Cerebellar cortex (tissue), 1 donor: ENCODE data around the gene LRGUK.
"Not testable (repeated sequence)": the region's sequence is repeated elsewhere in the genome, so short reads cannot be mapped to it uniquely, and the experiment has no call there.

Source experiments
- DNase-seq: peaks from one replicate; pipeline ENCODE4 v3.0.0-alpha.2; 2015; ENCODE audit warnings: low spot score

LRGUK gene

DNA sequence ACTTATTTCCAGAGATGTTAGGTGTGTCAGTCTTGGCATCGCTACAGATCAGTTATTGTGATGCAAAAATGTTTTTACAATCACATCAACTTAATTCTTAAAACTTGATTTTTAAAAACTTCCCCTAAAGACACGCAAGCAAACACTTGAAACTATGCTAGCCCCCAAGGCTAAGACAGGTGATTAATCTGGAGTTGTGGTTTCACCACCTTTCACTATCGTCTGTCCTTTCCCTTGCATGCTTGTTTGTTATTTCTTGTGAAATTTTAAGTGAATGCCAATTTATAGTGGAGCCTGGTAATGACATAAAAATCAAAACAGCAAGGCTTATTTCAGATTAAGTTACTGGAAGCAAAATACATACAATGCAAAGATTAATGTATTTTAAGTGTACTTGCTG lies 119.2 kb downstream of the LRGUK start:
- peak; percentile 50 for DNase-seq

GRCh38 chr7:134246761-134247160 lies 119.6 kb downstream of the LRGUK start:
- DNase-seq: peak; percentile 76

DNA sequence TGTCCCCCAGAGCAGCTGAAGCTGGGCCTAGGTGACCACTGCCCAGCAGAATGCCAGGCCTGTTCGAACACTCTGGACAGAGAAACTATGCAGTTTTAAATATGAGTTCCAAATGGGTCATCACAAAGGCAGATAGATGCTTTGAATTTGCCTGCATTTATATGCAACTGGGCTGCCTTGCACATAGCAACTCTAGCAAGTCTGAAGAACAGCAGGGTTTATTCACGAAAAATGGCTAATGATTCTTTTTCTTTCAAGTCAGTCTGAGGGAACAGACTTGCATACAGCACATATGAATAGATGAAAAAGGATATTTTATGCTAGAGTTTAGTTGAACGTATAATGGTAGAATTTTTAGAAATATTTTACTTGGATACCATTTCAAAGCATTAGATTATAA lies 121.1 kb downstream of the LRGUK start:
- DNase-seq: no peak

DNA sequence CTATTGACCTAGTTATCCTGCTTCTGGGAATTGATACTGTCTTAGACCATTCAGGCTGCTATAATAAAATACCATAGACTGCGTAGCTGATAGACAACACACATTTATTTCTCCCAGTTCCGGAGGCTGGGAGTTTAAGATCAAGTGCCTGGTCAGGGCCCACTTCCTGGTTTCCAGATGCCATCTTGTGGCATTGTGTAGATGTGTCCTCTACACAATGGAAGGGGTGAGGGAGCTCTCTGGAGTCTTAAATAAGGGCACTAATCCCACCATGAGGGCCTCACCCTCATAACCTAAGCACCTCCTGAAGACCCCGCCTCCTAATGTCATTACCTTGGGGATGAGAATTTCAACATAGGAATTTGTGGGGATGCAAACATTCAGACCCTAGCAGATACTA lies 127.2 kb downstream of the LRGUK start:
- DNase-seq: peak; percentile 19

GRCh38 chr7:134255814-134256213 lies 128.7 kb downstream of the LRGUK start:
- DNase-seq: peak; percentile 68

DNA sequence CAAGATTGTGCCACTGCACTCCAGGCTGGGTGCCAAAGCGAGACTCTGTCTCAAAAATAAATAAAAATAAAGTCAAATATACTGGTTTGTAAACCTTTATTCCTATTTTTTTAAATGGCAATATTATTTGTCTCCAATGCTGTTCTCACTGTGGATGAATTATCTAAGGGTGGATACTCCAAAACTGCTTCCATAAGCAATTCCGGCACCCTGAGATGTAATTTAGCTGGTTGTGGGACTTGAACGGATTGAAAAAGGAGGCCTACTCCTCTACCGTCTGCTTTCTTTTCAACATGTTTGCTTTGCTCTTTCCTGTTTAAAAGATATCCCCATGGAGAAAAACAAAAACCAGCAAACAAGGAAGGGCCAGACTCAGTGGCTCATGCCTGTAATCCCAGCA lies 135.2 kb downstream of the LRGUK start:
- no peak for DNase-seq

- DNase-seq: peak; percentile 91
Measured at GRCh38 chr7:134276951-134277350, 149.8 kb downstream of the LRGUK start.

GRCh38 chr7:134278502-134279153 lies 151.5 kb downstream of the LRGUK start:
- no peak for DNase-seq

DNA sequence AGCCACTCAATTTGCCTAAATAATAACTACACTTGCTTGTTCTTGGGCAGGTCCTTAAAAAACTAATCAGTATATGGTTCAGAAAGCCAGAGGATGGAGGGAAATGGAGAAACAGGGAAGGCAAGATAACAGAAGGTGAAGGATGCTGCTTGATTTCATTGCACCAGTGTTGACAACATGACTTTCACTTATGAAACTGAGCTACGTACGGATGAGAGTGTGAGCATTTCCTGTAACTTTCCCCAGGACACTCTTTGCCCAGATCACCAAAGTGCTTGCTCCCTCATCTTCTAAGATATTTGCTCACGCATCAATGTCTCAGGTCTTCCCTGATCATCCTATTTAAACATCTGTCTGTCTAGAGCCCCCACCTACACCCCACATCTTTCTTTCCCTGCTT lies 152.2 kb downstream of the LRGUK start:
- no peak for DNase-seq

GRCh38 chr7:134279898-134280297 lies 152.8 kb downstream of the LRGUK start:
- DNase-seq: no peak

DNA sequence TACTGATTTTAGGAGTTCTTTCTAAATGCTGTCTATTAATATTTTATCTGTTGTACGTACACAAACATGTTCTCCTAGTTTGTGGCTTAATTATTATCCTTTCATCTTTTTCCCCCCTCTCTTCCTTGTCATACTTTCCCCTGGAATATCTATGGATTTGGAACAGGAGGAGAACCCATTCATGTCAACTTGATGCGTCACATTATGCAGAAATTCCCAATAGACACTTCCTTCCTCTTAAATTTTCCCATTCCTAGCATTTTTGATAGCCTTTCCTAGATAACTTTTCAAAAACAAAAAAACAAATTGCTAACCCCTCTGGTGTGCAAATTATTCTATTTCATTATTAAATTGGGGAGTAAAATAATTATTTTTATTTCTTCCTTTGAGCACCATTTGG lies 153.4 kb downstream of the LRGUK start:
- no peak for DNase-seq

DNA sequence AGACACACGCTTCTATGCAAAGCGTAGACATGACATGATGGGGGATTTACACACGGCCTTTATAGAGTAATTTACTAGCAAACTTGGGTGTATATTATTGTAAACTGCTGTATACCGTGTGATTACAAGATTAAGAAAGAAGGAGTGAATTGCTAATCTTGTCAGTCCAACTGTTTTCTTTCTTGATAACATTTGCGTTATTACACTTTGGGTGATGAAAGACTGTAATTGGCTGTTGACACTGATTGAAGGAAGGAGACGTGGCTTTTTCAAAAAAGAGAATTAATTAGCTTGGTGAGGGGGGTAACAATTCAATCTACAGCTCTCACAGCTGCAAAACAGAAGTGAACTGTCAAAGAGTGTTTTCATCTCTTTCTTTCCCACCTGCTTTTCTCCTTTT lies 156.9 kb downstream of the LRGUK start:
- no peak for DNase-seq

- no peak for DNase-seq
Measured at GRCh38 chr7:134284952-134285351, 157.8 kb downstream of the LRGUK start.

DNA sequence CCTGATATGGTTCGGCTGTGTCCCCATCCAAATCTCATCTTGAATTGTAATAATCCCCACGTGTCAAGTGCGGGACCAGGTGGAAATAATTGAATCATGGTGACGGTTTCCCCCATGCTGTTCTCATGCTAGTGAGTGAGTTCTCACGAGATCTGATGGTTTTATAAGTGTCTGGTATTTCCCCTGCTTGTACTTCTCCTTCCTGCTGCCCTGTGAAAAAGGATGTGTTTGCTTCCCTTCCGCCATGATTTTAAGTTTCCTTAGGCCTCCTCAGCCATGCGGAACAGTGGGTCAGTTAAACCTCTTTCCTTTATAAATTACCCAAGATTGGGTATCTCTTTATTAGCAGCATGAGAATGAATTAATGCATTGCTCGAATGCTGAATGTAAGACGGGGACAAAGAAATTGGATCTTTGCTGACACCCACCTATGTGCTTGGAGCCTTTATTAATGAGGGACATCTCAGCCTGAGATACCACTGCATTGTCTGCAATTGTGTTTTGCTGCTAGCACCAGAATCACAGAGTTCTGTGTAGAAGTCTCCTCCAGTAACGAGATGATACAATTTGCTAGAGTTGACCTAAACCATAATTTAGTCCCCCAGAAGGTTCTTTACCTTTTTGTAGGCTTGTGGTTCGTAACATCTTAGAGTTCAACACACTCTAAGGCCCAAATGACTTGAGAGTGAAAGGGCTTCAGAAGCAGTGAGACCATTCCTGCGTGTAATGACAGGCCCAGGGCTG lies 160.9 kb downstream of the LRGUK start:
- no peak for DNase-seq

DNA sequence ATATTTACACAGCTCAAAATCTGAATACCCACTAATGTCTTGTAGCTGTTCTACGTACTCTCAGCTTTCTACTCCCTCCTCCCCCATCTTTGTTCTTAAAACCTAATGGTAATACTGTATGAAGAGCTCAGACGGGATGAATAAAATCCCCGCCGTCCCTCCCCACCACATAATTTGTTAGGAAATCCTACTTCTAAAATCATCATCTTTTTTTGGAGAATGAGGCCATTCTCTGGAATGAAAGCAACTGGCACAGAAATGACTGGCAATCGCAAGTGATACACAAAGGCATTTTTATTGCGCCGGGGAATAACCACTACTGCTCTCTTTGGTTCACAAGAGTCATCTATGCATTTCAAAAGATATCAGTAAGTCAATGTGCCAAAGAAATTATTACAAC lies 162.3 kb downstream of the LRGUK start:
- peak; percentile 44 for DNase-seq

- no peak for DNase-seq
Measured at GRCh38 chr7:134289841-134290240, 162.7 kb downstream of the LRGUK start.

DNA sequence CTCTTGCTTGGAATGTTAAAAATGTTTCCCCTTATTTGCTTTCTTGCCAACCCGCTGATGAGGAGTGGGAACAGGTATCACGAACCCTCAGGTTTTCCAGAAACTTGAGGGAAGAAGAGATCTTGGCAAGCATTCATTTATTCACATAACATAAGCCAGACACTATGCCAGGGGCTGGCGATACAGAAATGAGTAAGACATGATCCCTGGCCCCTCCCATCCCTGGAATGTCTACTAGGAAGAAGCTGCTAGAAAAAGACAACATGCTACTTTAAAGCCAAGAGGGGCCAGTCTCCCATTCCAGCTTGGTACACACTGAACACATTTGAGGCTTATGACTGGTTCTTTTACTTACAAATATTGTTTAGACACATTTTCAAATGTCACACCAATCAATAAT lies 163.1 kb downstream of the LRGUK start:
- peak; percentile 25 for DNase-seq

- DNase-seq: no peak
Measured at GRCh38 chr7:134293002-134293740, 166.0 kb downstream of the LRGUK start.

DNA sequence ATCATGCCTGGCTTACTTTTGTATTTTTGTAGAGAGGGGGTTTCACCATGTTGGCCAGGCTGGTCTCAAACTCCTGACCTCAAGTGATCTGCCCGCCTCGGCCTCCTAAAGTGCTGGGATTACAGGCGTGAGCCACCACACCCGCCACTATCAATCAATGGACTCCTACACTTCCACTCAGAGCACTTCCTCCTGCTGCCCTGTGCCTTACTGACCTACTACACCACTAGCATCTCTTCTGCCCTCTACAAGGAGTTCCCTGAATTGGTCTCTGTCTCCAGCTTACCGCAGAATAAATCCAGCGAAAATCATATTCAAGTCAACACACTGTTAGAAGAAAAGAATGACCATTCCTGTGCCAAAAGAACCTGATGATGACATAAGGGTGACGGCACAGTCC lies 168.8 kb downstream of the LRGUK start:
- DNase-seq: not testable (repeated sequence)

DNA sequence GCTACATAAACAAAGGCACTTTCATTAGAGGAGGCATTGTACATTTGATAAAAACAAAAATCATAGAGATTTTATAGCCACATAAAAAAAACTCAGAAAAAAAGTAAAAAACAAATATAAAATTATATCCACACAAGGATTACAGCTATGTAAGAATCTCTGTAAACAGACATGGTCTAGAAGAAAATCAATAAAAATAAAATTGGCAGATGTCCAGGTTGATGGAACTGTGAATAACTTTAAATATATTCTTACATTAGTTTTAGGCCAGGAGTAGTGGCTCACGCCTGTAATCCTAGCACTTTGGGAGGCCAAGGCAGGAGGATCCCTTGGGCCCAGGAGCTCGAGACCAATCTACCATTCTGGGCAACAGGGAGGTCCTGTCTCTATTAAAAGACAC lies 170.3 kb downstream of the LRGUK start:
- no peak for DNase-seq

DNA sequence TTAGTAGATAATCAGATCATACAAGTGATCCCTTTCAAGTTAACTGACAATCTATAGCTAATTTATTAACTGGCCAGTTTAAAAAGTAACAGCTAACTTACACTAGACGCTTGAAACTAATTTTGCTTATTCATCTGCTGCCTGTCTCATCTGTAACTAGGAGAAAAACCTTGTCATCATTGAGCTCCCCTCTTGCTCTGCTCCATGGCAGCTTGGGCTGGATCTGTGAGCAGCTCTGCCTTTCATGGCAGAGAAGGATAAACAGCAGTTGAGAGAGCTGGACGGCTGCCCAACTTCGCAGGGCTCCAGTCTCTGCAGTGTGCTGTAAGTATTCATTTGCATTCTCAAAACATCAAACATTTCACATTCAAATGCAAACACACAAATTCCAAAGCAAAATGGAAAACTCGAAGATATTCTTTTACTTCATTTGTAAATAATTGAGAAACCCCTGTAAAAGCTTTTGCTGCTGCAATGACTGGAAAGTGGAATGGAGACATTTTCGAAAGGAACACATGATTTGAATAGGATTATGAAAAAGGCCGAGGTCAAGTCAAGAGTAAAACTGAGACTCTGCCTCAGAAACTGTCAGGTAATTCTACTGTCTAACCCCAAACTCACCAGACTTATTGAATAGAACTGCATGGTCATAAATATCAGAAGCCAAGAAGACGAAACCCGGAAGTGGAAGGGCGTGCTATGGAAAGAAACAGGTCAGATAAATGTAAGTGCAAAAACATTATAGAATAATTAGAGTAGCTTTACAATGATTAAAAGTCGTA lies 172.0 kb downstream of the LRGUK start:
- DNase-seq: peak; percentile 93

GRCh38 chr7:134300988-134301387 lies 173.8 kb downstream of the LRGUK start:
- DNase-seq: peak; percentile 34
